ENCODE data around the gene NRP2.

Gene NRP2

DNA sequence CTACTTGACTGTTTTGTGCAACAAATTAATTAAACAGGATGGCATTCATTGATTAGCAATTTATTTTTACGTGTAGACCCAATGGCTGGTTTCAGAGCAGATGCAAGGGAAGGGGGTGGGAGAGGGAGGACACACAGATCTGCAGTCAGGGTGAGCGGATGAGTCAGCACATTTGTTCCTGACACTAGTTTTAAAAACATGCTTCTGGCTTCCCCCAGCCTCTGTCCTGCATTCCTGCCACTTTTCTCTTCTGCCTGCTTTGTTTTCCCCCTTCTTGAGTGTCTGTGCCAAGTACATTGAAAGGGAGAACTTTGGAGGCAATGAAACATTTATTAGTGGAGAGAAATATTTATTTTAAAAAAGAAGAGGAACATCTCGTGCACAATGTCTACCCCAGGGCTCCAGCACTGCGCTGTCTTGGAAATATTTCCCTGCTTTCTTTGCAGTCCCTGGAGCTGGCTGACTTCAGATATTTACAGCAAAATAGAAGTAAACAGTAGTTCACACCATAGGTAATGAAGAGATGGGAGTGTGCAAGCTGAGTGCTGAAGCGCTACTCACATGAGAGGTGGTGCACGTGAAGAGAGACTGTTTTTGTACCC, 52.2 kb downstream of the NRP2 start:
- H2AFZ ChIP-seq (ENCODE audit: low read length, unreplicated experiment) = peak overlapping the region; percentile 44
- no peaks in the 10 kb centered on the region for H3K36me3 ChIP-seq (ENCODE audit: insufficient read depth, low read length)
- H3K79me2 ChIP-seq (ENCODE audit: control insufficient read depth, insufficient read depth, low read length, unreplicated experiment) = no peaks in the 10 kb centered on the region
- peak overlapping the region; percentile 62 for H3K27ac ChIP-seq (ENCODE audit: low read depth, low read length)
- no peak overlapping the region for H3K4me3 ChIP-seq (ENCODE audit: low read depth, low read length)
- H3K4me1 ChIP-seq (ENCODE audit: control insufficient read depth, insufficient read depth, low read length, unreplicated experiment) = peaks cover 34% of the 10 kb centered on the region
- H3K27me3 ChIP-seq (ENCODE audit: insufficient read depth, low read length) = no peaks in the 10 kb centered on the region

DNA sequence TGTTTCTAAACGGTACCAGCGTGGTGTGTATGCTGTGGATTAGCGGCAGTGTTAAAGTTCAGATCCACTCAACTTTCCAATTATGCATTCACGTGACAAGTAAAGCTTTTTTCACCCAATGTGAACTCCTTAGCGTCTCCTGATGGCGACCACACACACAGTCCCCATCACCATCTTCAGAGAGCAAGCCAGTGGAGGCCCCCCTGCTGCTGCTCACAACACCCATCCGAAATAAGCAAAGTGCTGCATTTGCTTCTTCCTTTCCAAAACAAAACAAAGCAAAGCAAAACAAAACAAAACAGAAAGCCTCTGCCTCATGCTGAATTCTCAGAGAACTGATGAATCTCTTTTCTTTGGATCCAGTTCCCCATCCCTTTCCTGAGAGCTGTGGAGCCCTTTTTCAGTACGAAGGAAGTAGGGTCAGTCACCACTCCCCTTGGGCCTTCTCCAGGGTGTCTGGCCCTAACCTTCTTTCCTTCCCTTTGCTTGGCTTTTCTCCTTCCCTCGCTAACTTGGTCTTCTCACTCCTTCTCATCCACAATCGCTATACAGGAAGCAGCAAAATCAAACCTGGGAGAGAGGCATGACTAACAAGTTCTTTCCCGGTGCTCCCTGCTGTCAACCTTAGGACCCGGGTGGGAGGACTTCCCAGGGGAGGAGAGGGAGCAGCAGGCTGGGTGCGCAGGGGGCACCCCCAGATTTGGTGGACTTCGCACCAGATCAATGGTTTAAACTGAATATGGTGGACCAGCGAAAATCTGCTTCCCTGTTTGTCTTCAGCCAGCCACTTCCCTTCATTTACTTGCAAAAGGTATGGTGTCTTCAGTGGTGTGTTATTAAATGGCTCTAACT, 56.0 kb downstream of the NRP2 start:
- Histone ChIP-seq H3K27ac (ENCODE audit: low read depth, low read length) (no peak overlapping the region), H3K36me3 (ENCODE audit: insufficient read depth, low read length) (no peaks in the 10 kb centered on the region), H3K4me3 (ENCODE audit: low read depth, low read length) (no peak overlapping the region), H3K4me1 (ENCODE audit: control insufficient read depth, insufficient read depth, low read length, unreplicated experiment) (peaks cover 15% of the 10 kb centered on the region), H3K79me2 (ENCODE audit: control insufficient read depth, insufficient read depth, low read length, unreplicated experiment) (no peaks in the 10 kb centered on the region), H3K27me3 (ENCODE audit: insufficient read depth, low read length) (no peaks in the 10 kb centered on the region), H2AFZ (ENCODE audit: low read length, unreplicated experiment) (no peak overlapping the region)

DNA sequence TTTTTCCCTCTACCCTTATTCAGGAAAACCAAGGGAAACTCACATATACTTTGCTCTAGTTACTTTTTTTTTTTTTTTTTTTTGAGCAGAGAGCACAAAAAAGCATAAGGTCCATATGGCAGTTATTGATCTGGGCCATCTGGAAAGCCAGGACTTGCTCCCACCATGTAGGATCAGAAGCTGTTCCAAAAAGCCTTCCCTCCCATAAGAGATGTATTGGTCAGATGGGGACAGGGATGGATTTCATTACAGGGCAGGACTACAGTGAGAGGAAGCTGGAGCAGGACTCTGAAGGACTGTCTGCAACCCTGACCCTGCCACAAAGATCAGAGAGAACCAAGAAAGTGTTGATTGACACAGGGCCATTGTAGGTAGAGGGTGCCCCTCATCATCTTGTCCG, 57.3 kb downstream of the NRP2 start:
- H2AFZ ChIP-seq (ENCODE audit: low read length, unreplicated experiment) = no peak overlapping the region
- no peaks in the 10 kb centered on the region for H3K27me3 ChIP-seq (ENCODE audit: insufficient read depth, low read length)
- peaks cover 5% of the 10 kb centered on the region for H3K4me1 ChIP-seq (ENCODE audit: control insufficient read depth, insufficient read depth, low read length, unreplicated experiment)
- H3K79me2 ChIP-seq (ENCODE audit: control insufficient read depth, insufficient read depth, low read length, unreplicated experiment) = no peaks in the 10 kb centered on the region
- no peak overlapping the region for H3K4me3 ChIP-seq (ENCODE audit: low read depth, low read length)
- no peaks in the 10 kb centered on the region for H3K36me3 ChIP-seq (ENCODE audit: insufficient read depth, low read length)
- no peak overlapping the region for H3K27ac ChIP-seq (ENCODE audit: low read depth, low read length)

DNA sequence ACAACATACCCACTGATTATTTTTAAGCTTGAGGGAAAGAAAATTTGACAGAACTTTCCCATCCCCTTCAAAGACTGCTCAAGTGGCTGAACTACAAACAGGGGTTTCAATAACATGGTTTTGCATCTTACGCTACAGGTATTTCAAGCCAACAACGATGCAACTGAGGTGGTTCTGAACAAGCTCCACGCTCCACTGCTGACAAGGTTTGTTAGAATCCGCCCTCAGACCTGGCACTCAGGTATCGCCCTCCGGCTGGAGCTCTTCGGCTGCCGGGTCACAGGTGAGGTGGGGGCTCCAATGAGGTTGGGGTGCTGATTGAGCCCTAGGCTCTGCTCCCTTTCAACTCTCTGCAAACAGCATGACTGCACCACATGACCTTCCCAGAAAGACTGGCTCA, 58.1 kb downstream of the NRP2 start:
- H3K4me3 ChIP-seq (ENCODE audit: low read depth, low read length) = no peak overlapping the region
- H3K4me1 ChIP-seq (ENCODE audit: control insufficient read depth, insufficient read depth, low read length, unreplicated experiment) = no peaks in the 10 kb centered on the region
- H3K36me3 ChIP-seq (ENCODE audit: insufficient read depth, low read length) = no peaks in the 10 kb centered on the region
- no peak overlapping the region for H3K27ac ChIP-seq (ENCODE audit: low read depth, low read length)
- no peaks in the 10 kb centered on the region for H3K79me2 ChIP-seq (ENCODE audit: control insufficient read depth, insufficient read depth, low read length, unreplicated experiment)
- H2AFZ ChIP-seq (ENCODE audit: low read length, unreplicated experiment) = no peak overlapping the region
- H3K27me3 ChIP-seq (ENCODE audit: insufficient read depth, low read length) = no peaks in the 10 kb centered on the region

DNA sequence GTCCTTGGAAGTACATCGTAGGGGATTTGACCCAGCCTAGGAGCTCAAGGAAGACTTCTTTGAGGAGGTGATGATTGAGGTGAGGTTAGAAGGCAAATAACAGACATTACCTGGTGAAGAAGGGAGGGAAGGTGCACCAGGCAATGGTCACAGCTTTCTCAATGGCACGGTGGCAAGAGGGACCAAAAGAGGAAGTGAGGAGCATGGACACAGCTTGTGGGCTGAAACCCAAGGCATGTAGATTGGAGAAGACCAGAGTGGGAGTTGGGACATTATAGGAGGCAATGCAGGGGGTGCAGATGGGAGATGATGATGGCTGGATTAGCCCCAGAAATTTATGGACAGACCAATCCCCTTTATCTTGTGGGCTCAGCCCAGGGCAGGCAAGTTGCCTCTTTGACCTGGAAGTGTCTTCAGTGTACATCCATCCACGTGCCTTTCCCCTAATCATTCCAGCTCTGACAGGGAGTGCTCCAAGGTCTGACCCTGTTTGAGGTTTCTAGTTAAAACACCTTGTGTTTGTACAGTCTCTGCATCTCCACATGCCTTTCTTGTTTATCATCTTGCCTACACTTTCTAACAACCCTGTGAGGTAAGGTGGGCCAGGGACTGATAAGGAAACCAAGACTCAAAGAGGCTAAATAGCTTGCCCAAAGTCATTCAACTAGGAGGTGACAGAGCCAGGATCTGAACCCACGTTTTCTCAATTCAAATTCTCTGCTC, 59.1 kb downstream of the NRP2 start:
- Histone ChIP-seq H3K4me1 (ENCODE audit: control insufficient read depth, insufficient read depth, low read length, unreplicated experiment) (no peaks in the 10 kb centered on the region), H3K27me3 (ENCODE audit: insufficient read depth, low read length) (no peaks in the 10 kb centered on the region), H3K4me3 (ENCODE audit: low read depth, low read length) (no peak overlapping the region), H3K79me2 (ENCODE audit: control insufficient read depth, insufficient read depth, low read length, unreplicated experiment) (no peaks in the 10 kb centered on the region), H3K27ac (ENCODE audit: low read depth, low read length) (no peak overlapping the region), H2AFZ (ENCODE audit: low read length, unreplicated experiment) (no peak overlapping the region), H3K36me3 (ENCODE audit: insufficient read depth, low read length) (no peaks in the 10 kb centered on the region)

DNA sequence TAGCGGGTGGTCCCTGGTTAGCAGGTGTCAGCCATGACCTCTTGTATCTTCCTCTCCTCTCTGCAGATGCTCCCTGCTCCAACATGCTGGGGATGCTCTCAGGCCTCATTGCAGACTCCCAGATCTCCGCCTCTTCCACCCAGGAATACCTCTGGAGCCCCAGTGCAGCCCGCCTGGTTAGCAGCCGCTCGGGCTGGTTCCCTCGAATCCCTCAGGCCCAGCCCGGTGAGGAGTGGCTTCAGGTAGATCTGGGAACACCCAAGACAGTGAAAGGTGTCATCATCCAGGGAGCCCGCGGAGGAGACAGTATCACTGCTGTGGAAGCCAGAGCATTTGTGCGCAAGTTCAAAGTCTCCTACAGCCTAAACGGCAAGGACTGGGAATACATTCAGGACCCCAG, 60.8 kb downstream of the NRP2 start:
- no peaks in the 10 kb centered on the region for H3K4me1 ChIP-seq (ENCODE audit: control insufficient read depth, insufficient read depth, low read length, unreplicated experiment)
- no peaks in the 10 kb centered on the region for H3K79me2 ChIP-seq (ENCODE audit: control insufficient read depth, insufficient read depth, low read length, unreplicated experiment)
- no peaks in the 10 kb centered on the region for H3K27me3 ChIP-seq (ENCODE audit: insufficient read depth, low read length)
- H3K36me3 ChIP-seq (ENCODE audit: insufficient read depth, low read length) = no peaks in the 10 kb centered on the region
- no peak overlapping the region for H3K27ac ChIP-seq (ENCODE audit: low read depth, low read length)
- no peak overlapping the region for H2AFZ ChIP-seq (ENCODE audit: low read length, unreplicated experiment)
- H3K4me3 ChIP-seq (ENCODE audit: low read depth, low read length) = no peak overlapping the region

DNA sequence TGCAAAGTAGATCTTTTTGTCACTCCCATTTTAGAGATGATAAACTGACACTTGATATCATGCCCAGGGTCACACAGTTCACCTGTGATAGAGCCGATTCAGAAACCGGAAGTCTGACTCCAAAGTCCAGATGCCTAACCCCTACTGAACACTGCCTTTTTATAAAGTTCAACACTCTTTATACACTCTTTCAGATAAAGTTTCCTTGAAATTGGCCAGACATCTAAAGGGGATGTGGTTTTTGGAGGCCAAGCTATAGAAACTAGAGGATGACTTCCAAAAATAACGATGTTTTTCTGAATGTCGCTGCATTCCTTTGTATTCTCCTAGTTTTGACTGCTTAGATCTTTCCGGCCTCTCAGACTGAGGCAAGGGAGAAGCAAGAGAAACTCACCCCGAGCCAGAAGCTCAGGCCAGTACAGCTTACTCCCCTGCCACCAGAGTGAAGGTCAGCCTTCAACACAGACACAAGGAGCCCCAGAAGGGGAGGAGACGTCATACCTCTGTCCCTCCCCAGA, 61.8 kb downstream of the NRP2 start:
- Histone ChIP-seq H3K79me2 (ENCODE audit: control insufficient read depth, insufficient read depth, low read length, unreplicated experiment) (no peaks in the 10 kb centered on the region), H3K4me1 (ENCODE audit: control insufficient read depth, insufficient read depth, low read length, unreplicated experiment) (peaks cover 7% of the 10 kb centered on the region), H3K27me3 (ENCODE audit: insufficient read depth, low read length) (no peaks in the 10 kb centered on the region), H3K27ac (ENCODE audit: low read depth, low read length) (no peak overlapping the region), H2AFZ (ENCODE audit: low read length, unreplicated experiment) (no peak overlapping the region), H3K4me3 (ENCODE audit: low read depth, low read length) (no peak overlapping the region), H3K36me3 (ENCODE audit: insufficient read depth, low read length) (no peaks in the 10 kb centered on the region)

DNA sequence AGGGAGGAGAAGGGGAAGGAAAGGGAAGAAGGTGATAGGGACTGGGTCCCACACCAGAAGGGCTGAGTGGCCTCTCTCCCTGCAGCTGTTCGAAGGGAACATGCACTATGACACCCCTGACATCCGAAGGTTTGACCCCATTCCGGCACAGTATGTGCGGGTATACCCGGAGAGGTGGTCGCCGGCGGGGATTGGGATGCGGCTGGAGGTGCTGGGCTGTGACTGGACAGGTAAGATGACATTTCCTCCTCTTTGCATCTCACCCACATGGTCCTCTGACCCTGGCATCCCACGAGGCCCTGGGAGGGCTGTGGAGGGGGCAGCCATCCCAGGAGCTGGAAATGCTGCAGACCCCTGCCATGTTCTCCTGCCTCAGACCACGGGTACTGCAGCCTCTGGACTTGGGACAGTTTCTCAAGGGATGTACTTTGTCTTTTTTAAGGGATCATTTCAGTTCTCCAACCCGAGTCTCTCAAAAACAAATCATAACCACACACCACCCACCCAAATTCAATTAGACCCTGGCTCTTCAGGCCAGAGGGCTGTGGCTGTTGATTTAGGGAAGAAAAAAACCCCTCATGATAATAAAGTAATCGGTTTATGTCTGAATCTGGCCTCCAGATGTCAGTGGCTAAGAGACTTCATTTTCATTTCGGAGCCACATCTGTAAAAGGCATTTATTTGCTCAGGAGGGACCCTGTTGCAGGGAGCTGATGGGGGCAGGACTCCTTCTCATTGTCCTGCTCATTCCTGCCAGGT, 63.5 kb downstream of the NRP2 start:
- Histone ChIP-seq H3K79me2 (ENCODE audit: control insufficient read depth, insufficient read depth, low read length, unreplicated experiment) (no peaks in the 10 kb centered on the region), H2AFZ (ENCODE audit: low read length, unreplicated experiment) (no peak overlapping the region), H3K27me3 (ENCODE audit: insufficient read depth, low read length) (no peaks in the 10 kb centered on the region), H3K4me1 (ENCODE audit: control insufficient read depth, insufficient read depth, low read length, unreplicated experiment) (peaks cover 7% of the 10 kb centered on the region), H3K4me3 (ENCODE audit: low read depth, low read length) (no peak overlapping the region), H3K36me3 (ENCODE audit: insufficient read depth, low read length) (no peaks in the 10 kb centered on the region), H3K27ac (ENCODE audit: low read depth, low read length) (no peak overlapping the region)

DNA sequence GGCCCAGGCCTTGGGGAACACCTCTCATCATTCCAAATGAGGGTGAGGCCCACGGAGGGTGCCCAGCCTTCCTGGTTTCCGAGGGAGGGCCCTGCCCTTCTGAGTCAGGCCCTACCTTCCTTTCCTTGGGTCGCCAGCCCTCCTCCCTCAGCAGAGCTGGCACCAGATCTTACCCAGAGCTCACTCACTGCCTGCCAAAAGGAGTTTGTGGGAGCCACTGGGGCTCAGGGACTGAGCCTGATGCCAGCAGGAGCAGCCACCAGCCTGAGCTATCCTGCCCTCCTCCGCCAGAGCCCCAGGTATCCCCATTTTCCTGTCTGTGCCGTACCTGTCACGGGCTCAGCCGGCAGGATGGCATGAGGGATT, 64.1 kb downstream of the NRP2 start:
- no peaks in the 10 kb centered on the region for H3K27me3 ChIP-seq (ENCODE audit: insufficient read depth, low read length)
- H2AFZ ChIP-seq (ENCODE audit: low read length, unreplicated experiment) = no peak overlapping the region
- no peaks in the 10 kb centered on the region for H3K36me3 ChIP-seq (ENCODE audit: insufficient read depth, low read length)
- H3K4me3 ChIP-seq (ENCODE audit: low read depth, low read length) = no peak overlapping the region
- peaks cover 7% of the 10 kb centered on the region for H3K4me1 ChIP-seq (ENCODE audit: control insufficient read depth, insufficient read depth, low read length, unreplicated experiment)
- no peaks in the 10 kb centered on the region for H3K79me2 ChIP-seq (ENCODE audit: control insufficient read depth, insufficient read depth, low read length, unreplicated experiment)
- H3K27ac ChIP-seq (ENCODE audit: low read depth, low read length) = no peak overlapping the region

DNA sequence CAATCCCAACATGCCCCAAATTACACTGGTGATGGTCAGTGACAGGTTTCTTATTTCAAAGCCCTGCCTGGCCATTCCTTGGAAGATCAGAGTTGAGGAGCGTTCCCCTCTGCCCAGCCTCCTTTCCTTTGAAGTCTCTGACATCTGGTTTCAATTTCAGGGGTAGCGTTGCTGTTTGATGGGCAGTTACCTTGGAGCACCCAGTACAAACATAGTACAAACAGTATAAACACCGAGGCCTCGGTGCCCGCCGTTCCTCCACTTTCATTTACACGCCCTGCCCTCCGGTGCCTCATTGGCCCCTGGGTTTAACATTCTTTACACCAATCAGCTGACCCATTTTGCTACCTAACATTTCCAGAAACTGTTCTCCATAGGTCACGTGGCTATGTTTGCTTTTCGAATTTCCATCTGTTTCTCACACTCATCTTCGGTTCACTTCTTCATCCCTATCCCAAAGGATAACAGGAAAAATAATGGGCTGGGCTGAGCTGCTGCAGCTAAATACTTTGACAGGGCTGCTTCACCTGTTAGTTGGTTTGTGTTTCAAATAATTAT, 65.6 kb downstream of the NRP2 start:
- no peak overlapping the region for H3K4me3 ChIP-seq (ENCODE audit: low read depth, low read length)
- no peaks in the 10 kb centered on the region for H3K79me2 ChIP-seq (ENCODE audit: control insufficient read depth, insufficient read depth, low read length, unreplicated experiment)
- no peaks in the 10 kb centered on the region for H3K36me3 ChIP-seq (ENCODE audit: insufficient read depth, low read length)
- H2AFZ ChIP-seq (ENCODE audit: low read length, unreplicated experiment) = no peak overlapping the region
- no peak overlapping the region for H3K27ac ChIP-seq (ENCODE audit: low read depth, low read length)
- peaks cover 7% of the 10 kb centered on the region for H3K4me1 ChIP-seq (ENCODE audit: control insufficient read depth, insufficient read depth, low read length, unreplicated experiment)
- no peaks in the 10 kb centered on the region for H3K27me3 ChIP-seq (ENCODE audit: insufficient read depth, low read length)
